ENCODE measurements around the gene DLGAP4.

GRCh38 chr20:36361406-36361805 is 55.3 kb downstream of the DLGAP4 start:
- TF ChIP-seq ZFP30 (CRISPR knock-in tag; IDR thresholded peaks at IDR 0.05) = no peak
- TF ChIP-seq CREB5 (CRISPR knock-in tag; IDR thresholded peaks at IDR 0.05; ENCODE audit: low read depth) = no peak
- TF ChIP-seq PATZ1 (CRISPR knock-in tag; IDR thresholded peaks at IDR 0.05; ENCODE audit: borderline replicate concordance) = no peak
- TF ChIP-seq OSR1 (CRISPR knock-in tag; IDR thresholded peaks at IDR 0.05) = no peak
- no peak for TF ChIP-seq ZFP3 (CRISPR knock-in tag; IDR thresholded peaks at IDR 0.05)
- no peak for TF ChIP-seq CSRNP3 (CRISPR knock-in tag; IDR thresholded peaks at IDR 0.05)
- TF ChIP-seq TSHZ2 (CRISPR knock-in tag; IDR thresholded peaks at IDR 0.05) = no peak
- no peak for TF ChIP-seq ARNTL (CRISPR knock-in tag; IDR thresholded peaks at IDR 0.05; ENCODE audit: borderline replicate concordance, low read depth)
- no peak for TF ChIP-seq GLIS3 (CRISPR knock-in tag; IDR thresholded peaks at IDR 0.05)
- TF ChIP-seq RARB (CRISPR knock-in tag; IDR thresholded peaks at IDR 0.05) = no peak
- TF ChIP-seq ZNF70 (CRISPR knock-in tag; IDR thresholded peaks at IDR 0.05) = no peak
- TF ChIP-seq BACH2 (CRISPR knock-in tag; IDR thresholded peaks at IDR 0.05; ENCODE audit: borderline replicate concordance) = no peak

All from SK-N-SH treated with all-trans-retinoic acid at 6 μM for 48 hours (cell line).